AG09319 (cell line): Measurements from ENCODE around the gene LEO1.

ENCODE experiments used
- DNase-seq: peaks from one replicate; pipeline ENCODE4 v3.0.0-alpha.2; 2010; ENCODE audit warnings: low read depth; ENCODE audit errors: extremely low read depth
- TF ChIP-seq, protein P1 (sequence below): IDR thresholded peaks from 2 replicates; pipeline ENCODE4 v1.5.1; 2011; ENCODE audit warnings: low read depth, mild to moderate bottlenecking, inconsistent platforms, low read length, moderate library complexity

LEO1 gene

DNA sequence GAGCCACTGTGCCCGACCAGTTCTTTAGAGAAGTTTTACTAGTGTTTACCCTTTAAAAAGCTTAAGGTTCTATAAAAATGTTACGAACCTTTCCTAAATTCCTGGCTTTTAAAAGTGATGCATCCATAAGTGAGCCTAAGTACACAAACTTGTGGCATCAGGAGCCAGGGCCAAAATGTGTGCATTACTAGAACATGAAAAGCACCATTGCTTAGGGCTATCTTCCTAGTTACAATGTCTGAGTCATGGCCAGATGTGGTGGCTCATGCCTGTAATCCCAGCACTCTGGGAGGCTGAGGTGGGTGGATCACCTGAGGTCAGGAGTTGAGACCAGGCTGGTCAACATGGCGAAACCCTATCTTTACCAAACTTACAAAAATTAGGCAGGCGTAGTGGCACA, 39.9 kb downstream of the LEO1 start:
- TF ChIP-seq, protein P1, sequence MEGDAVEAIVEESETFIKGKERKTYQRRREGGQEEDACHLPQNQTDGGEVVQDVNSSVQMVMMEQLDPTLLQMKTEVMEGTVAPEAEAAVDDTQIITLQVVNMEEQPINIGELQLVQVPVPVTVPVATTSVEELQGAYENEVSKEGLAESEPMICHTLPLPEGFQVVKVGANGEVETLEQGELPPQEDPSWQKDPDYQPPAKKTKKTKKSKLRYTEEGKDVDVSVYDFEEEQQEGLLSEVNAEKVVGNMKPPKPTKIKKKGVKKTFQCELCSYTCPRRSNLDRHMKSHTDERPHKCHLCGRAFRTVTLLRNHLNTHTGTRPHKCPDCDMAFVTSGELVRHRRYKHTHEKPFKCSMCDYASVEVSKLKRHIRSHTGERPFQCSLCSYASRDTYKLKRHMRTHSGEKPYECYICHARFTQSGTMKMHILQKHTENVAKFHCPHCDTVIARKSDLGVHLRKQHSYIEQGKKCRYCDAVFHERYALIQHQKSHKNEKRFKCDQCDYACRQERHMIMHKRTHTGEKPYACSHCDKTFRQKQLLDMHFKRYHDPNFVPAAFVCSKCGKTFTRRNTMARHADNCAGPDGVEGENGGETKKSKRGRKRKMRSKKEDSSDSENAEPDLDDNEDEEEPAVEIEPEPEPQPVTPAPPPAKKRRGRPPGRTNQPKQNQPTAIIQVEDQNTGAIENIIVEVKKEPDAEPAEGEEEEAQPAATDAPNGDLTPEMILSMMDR, result no peak
- no peak for DNase-seq

DNA sequence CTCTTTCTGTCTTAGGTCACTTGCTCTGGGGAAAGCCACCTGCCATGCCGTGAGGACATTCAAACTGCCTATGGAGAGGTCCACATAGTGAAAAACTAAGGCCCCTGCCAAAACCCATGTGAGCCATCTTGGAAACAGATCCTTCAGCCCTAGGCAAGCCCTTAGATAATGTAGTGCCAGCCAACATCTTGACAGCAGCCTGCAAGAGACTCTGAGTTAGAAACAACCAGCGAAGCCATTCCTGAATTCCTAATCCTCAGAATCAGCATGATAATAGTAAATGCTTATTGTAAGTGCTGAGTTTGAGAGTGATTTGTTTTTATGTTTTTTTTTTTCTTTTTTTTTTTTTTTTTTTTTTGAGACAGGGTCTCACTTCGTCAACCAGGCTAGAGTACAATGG, 40.6 kb downstream of the LEO1 start:
- DNase-seq, result no peak

DNA sequence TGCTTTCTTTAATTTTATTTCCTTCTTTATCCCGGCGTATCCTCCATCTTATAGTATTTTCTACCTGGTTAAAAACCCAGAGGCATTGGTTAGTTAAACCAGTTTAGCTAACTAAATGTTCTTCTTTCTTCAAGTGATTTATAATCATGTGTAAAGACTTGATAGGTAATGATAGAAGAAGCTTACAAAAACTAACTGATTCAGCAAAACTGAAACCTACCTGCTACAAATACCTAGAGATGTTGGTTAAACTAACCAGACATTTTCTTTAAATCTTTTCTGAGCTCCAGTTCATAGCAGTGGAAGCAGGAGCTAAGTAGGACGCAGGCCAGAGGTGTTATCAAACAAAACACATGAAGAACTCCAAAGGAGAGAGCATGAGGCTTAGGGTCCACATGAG, 44.8 kb downstream of the LEO1 start:
- TF ChIP-seq, protein P1, result no peak

More for the DNA sequence above, 40.6 kb downstream of the LEO1 start:
- TF ChIP-seq, protein P1, result no peak

DNA sequence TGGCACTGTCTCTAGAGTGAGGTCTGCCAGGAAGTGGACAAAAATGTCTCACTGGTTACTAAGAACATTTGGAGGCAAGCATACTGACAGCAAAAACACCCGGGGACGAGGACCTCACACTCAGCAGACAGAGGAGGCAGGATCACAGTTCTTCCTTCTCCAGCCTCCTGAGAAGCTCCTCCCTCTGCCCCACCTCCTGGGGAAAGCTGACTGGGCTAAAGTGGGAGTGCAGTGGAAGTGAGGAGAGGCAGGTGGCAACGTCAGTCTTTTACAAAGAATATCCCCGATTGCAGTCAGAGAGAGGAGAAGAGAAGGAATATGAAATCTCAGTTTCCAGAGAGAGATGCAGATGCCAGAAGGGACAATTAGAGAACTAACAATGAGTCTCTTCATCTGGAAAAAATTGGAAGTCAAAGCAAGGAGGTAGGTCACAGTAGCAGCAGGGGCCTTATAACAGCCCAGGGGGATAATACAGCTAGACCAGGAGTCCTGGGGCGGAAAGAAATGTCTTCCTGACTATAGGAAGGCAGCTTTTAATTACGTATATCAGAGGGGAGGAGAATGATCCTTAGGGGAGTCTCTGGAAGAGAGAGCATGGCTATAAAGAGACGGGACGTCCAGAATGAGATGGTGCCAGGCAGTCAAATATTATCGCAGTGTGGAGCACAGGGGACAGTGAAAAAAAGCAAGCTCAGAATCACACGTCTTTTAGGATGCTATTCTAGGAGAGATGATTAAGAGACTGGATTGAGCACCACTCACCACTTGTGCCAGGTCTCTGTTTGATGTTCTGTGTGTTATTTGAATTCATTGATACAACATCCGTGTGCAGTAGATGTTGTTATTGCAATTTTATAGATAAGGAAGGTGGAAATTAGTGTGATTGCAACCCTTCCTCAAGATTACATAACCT, 47.2 kb downstream of the LEO1 start:
- TF ChIP-seq, protein P1, result no peak

More for the DNA sequence above, 44.8 kb downstream of the LEO1 start:
- no peak for DNase-seq

DNA sequence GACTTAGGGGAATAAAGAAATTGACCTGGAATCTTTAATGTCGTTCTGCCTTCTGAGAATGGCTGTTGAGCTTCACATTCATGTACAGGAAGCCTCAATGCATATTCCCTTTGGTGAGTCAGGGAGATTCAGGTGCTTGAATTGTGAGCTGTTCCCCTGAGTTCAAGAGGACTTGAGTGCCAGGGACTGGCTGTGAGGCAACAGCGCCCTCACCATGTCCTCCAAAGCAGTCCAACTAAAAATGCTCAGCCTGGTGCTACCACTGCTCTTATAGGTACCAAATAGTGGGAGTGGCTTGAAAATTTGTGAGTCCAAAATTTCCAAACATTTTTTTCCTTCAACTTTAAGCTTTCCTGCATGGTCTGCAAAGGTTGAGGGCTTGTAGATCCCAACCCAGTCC, 54.1 kb downstream of the LEO1 start:
- TF ChIP-seq, protein P1, result peak; percentile 30
- DNase-seq, result no peak

More for the DNA sequence above, 47.2 kb downstream of the LEO1 start:
- DNase-seq, result no peak

DNA sequence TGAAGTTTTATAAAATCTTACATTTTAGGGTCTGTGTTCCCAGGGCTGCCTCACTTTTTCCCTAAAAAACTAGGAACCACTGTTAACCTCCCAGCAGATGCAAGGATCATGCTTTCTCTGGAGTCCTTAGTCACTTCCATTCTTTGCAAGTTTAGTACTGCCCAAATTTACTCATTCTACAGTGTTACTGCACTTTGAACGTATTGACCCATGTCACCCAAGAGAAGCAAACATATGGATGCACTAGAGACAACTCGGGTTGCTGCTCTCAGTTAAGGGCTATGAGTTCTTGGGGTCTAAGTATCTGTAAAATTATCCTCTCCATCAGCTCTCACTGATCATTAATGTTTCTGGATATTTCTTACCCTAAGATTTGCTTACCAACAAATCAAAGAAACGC, 59.0 kb downstream of the LEO1 start:
- TF ChIP-seq, protein P1, result no peak
- DNase-seq, result no peak

DNA sequence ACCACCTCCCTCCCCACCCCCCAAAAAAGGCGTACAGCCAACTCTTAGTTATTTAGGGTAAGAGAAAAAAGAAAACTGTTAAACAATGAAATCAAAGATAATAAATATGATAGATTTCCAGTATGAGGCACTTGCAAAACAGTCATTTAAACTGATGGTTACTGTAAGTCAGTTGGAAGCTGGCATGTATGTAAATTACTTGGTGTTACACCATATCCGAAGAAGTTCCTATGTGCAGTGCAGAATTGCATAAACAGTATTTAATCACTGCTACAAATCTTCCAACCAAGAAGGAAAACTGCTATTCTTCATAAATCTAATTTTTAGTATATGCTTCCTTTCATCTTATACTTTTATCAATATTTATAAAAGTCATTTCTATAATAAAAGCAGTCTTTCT, 62.0 kb downstream of the LEO1 start:
- DNase-seq, result no peak
- TF ChIP-seq, protein P1, result no peak
